ENCODE data around the gene ATIC.

- TF ChIP-seq TEAD1 (CRISPR knock-in tag; IDR thresholded peaks at IDR 0.05): no peak
- no peak for TF ChIP-seq CTCF (IDR thresholded peaks at IDR 0.05)
- no peak for TF ChIP-seq NFYB (CRISPR knock-in tag; conservative IDR thresholded peaks at IDR 0.05; ENCODE audit: low read depth)
- no peak for TF ChIP-seq E2F4 (CRISPR knock-in tag; IDR thresholded peaks at IDR 0.05; ENCODE audit: borderline replicate concordance, low read depth)
- no peak for TF ChIP-seq MXD4 (CRISPR knock-in tag; IDR thresholded peaks at IDR 0.05; ENCODE audit: borderline replicate concordance)
These were observed 7.6 kb downstream of the ATIC start for GRCh38 chr2:215319500-215319899.
